ENCODE data around the gene ZNF672. TPM values are rescaled to one million over a fixed set of nuclear protein-coding genes. Genes with fewer than 3 reads are reported as not detected.

ZNF672 gene
- total RNA-seq, 1 donor from 2014 or later = 28.7 TPM

GRCh38 chr1:248856176-248856575 is 18.2 kb downstream of the ZNF672 start:
- Histone ChIP-seq H3K27me3 (ENCODE audit: control insufficient read depth, insufficient read depth, low read length) (no peaks in the 10 kb centered on the region), H3K36me3 (ENCODE audit: control insufficient read depth, insufficient read depth, low read length) (peaks cover 2% of the 10 kb centered on the region), H3K4me3 (ENCODE audit: low read depth, low read length) (no peak overlapping the region)
- no peak for DNase-seq (ENCODE audit: low read depth)
- TF ChIP-seq CTCF (IDR thresholded peaks at IDR 0.05; ENCODE audit: insufficient read depth, low read length, poor library complexity, severe bottlenecking) = no peak

GRCh38 chr1:248857201-248857600 is 19.2 kb downstream of the ZNF672 start:
- DNase-seq (ENCODE audit: low read depth) = no peak
- Histone ChIP-seq H3K36me3 (ENCODE audit: control insufficient read depth, insufficient read depth, low read length) (peaks cover 2% of the 10 kb centered on the region), H3K27me3 (ENCODE audit: control insufficient read depth, insufficient read depth, low read length) (no peaks in the 10 kb centered on the region), H3K4me3 (ENCODE audit: low read depth, low read length) (no peak overlapping the region)
- TF ChIP-seq CTCF (IDR thresholded peaks at IDR 0.05; ENCODE audit: insufficient read depth, low read length, poor library complexity, severe bottlenecking) = no peak

- H3K27me3 ChIP-seq (ENCODE audit: control insufficient read depth, insufficient read depth, low read length) = no peaks in the 10 kb centered on the region
These were observed 19.7 kb downstream of the ZNF672 start for GRCh38 chr1:248857749-248858095.

GRCh38 chr1:248858096-248858890 is 20.3 kb downstream of the ZNF672 start:
- H3K27me3 ChIP-seq (ENCODE audit: control insufficient read depth, insufficient read depth, low read length) = no peaks in the 10 kb centered on the region
- peak overlapping the region; percentile 55 for H3K4me3 ChIP-seq (ENCODE audit: low read depth, low read length)
- peak; percentile 64 for TF ChIP-seq CTCF (IDR thresholded peaks at IDR 0.05; ENCODE audit: insufficient read depth, low read length, poor library complexity, severe bottlenecking)
- DNase-seq (ENCODE audit: low read depth) = no peak
- peaks cover 2% of the 10 kb centered on the region for H3K36me3 ChIP-seq (ENCODE audit: control insufficient read depth, insufficient read depth, low read length)

More at GRCh38 chr1:248857749-248858095, 19.7 kb downstream of the ZNF672 start:
- no peak for DNase-seq (ENCODE audit: low read depth)
- TF ChIP-seq CTCF (IDR thresholded peaks at IDR 0.05; ENCODE audit: insufficient read depth, low read length, poor library complexity, severe bottlenecking) = no peak
- H3K36me3 ChIP-seq (ENCODE audit: control insufficient read depth, insufficient read depth, low read length) = peaks cover 2% of the 10 kb centered on the region
- peak overlapping the region; percentile 55 for H3K4me3 ChIP-seq (ENCODE audit: low read depth, low read length)

GRCh38 chr1:248858891-248859889 is 21.2 kb downstream of the ZNF672 start, which contains the start of gene ZNF692:
TSS of gene ZNF692 (minus strand) at chr1:248859085. CDS start at chr1:248858309, 776 bp downstream.
- no peaks in the 10 kb centered on the region for H3K27me3 ChIP-seq (ENCODE audit: control insufficient read depth, insufficient read depth, low read length)
- peak; percentile 82 for DNase-seq (ENCODE audit: low read depth)
- no peaks in the 10 kb centered on the region for H3K36me3 ChIP-seq (ENCODE audit: control insufficient read depth, insufficient read depth, low read length)
- peak within 1 kb of the TSS; percentile 55 for H3K4me3 ChIP-seq (ENCODE audit: low read depth, low read length)
- no peak for TF ChIP-seq CTCF (IDR thresholded peaks at IDR 0.05; ENCODE audit: insufficient read depth, low read length, poor library complexity, severe bottlenecking)
